T1000 (cell line): ENCODE measurements around the gene TRPM5.

Experiments
- DNase-seq: peaks from one replicate; lab custom pipeline; 2025; ENCODE audit warnings: mixed read lengths; lab: John Stamatoyannopoulos, UW

Gene TRPM5

GRCh38 chr11:2421226-2421994 lies 22.9 kb downstream of the TRPM5 start:
- no peak for DNase-seq

GRCh38 chr11:2420502-2421225 lies 23.6 kb downstream of the TRPM5 start:
- DNase-seq, result no peak

GRCh38 chr11:2419638-2420501 lies 24.4 kb downstream of the TRPM5 start:
- DNase-seq, result no peak

- DNase-seq, result no peak
These were observed 25.5 kb downstream of the TRPM5 start for GRCh38 chr11:2418693-2419360.

- DNase-seq, result no peak
These were observed 26.2 kb downstream of the TRPM5 start for GRCh38 chr11:2417856-2418692.

GRCh38 chr11:2416765-2417164 lies 27.5 kb downstream of the TRPM5 start:
- DNase-seq, result no peak

GRCh38 chr11:2415601-2416380 lies 28.5 kb downstream of the TRPM5 start:
- no peak for DNase-seq

GRCh38 chr11:2415171-2415570 lies 29.1 kb downstream of the TRPM5 start:
- DNase-seq, result no peak

- DNase-seq, result no peak
These were observed 29.7 kb downstream of the TRPM5 start for GRCh38 chr11:2414616-2415015.

- no peak for DNase-seq
These were observed 30.4 kb downstream of the TRPM5 start for GRCh38 chr11:2413742-2414579.

- DNase-seq, result no peak
These were observed 32.0 kb downstream of the TRPM5 start for GRCh38 chr11:2412323-2412722.

- no peak for DNase-seq
These were observed 32.6 kb downstream of the TRPM5 start for GRCh38 chr11:2411446-2412305.

GRCh38 chr11:2410616-2411015 lies 33.7 kb downstream of the TRPM5 start:
- no peak for DNase-seq

- DNase-seq, result no peak
These were observed 34.5 kb downstream of the TRPM5 start for GRCh38 chr11:2409611-2410468.

GRCh38 chr11:2409126-2409525 lies 35.2 kb downstream of the TRPM5 start:
- DNase-seq, result no peak

GRCh38 chr11:2408671-2409070 lies 35.6 kb downstream of the TRPM5 start:
- no peak for DNase-seq

- no peak for DNase-seq
These were observed 37.4 kb downstream of the TRPM5 start for GRCh38 chr11:2406878-2407410.
